ENCODE results near the gene PDK2.

PDK2 gene

DNA sequence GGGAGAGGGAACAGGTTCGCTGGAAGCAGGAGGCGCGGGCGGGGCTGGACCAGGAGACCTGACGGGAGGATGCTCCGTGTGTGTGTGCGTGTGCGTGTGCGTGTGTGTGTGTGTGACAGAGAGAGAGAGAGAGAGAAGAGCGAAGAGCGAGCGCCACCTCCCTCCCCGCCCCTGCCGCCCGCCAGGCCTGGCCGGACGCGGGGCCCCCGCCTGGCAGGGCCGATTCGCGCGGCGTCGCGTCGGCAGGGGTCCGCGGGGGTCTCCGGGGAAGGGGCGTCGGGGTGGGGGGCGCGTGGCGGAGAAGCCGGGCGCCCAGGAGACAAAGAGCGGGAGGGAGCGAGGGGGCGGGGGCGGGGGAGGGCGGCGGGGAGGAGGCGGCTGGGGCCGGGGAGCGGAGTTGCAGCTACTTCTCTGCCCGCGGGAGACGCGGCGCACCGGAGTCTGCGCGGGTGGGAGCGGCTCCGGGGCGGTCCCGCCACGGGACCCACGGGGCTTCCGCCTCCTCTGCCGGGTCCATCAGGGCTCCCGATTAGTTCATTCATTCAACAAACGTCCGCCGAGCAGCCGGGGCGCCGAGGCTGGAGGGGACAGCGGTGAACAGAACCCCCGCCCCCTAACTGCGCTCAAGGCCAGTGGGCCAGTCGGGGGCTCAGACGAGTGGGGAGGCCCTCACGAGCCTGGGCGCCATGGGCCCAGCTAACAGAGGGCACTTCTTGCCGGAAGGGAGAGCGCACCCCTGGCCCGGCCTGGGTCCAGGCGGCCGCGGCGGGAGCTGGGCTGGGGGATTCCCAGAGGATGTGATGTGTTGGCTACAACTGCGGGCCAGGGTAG lies 34.8 kb downstream of the PDK2 start, which contains the start of gene SAMD14:
SAMD14 (minus strand) TSS at position 433 of the 831 bp plus-strand sequence. CDS start 5,201 bp downstream, outside the sequence.
- Histone ChIP-seq H3K4me3 (peak within 1 kb of the TSS; percentile 28 to 42 (median 39)), H3K27ac (peak within 1 kb of the TSS in 5 of 21 experiments; percentile 14 to 57 (median 41))

DNA sequence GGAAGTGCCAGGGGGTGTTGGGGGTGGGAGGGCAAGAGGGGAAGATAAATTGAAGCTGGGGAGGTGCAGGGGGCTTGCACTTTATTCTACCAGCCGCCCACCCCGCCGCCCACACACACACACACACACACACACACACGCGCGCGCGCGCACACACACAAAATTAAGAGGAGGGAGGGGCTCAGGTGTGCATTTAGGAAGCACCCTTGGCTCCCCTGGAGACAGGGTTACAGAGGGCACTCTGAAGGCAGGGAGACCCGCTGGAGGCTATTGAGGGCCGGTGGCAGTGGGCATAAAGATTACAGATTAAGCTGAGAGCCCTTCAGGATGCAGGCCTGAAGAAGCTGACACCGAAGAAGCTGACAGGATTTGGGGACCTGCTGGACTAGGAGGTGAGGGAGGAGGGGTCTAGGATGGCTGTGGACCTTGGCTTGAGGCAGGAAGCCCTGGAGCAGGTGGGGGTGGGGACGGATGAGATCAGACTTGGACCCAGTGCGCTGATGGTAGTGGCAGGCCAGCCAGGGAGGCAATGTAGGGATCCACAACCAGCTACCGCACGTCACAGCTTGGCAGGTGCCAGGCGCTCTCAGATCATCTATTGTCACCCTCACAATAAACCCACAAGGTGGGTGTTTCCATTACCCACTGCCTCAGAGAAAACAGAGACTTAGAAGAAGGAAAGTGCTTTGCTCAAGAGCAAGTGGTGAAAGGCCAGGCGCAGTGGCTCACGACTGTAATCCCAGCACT lies 35.6 kb downstream of the PDK2 start:
- Histone ChIP-seq H3K27ac (no peak overlapping the region), H3K4me3 (peak overlapping the region in 4 of 7 experiments; percentile 39 to 42 (median 40))

DNA sequence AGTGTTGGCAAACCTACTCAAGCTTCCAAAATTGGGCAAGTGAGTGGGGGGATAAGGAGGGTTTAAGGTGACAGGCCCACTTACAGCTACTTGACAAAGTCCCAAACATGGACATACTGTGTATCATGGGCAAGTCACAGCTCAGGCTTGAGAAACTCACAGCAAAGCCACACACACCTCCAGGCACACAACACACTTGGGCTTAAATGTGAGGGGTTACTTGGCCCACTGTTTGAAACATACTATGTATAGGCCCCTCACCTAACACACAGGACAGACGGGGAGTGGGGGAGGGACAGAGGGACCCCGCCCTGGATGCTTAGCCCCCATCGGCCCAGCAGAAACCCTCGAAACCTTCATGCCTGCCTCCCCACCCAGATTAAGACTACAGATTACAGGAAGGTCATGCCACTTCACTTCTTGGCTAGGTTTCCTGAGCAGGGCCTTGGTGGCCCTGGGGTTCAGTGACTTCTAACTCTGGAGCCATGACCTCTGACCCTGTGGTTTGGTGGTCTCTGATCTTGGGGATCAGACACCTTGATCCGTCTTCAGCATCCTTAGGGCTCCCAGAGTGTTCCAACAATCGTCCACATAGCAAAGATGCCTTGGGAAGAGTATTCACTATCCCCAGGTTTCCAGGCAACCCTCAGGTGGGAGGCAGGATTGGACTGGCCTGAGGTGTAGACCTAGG lies 37.1 kb downstream of the PDK2 start:
- no peak overlapping the region for H3K4me3 ChIP-seq
- H3K27ac ChIP-seq: peak overlapping the region in 2 of 21 experiments; percentile 44 to 49

DNA sequence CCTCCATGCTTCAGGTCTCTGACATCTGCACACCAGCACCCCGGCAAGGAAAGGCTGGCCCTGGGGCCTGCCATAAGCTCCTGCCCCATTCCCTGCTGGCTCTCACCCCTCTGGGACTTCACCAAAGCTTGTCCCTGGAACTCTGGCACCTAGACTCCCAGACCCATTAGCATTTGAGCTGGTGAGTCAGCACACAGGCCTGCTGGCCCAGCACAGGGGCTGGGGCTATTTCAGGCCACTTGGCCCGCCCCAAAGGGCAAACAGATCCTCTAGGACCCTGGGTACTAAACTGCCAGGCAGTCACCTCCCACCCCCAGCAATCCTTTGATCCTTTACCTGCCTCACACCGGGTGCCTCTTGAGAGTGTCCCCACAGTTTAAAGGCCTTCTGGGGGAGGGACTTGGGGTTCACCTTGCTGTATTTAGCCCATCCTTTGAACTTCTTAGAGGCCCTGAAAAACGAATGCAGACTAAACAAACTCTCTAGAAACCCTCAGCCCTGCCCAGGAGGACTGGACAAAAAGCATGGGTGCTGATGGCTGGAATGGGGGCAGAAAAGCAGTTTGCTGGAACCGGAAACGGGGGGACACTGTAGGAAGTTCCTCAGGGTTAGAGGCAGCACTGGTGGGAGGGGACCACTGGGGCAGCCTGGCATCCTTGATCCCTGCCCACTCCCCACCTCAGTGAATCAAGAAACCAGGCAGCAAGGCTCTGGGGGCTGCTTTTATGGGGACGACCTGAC lies 38.0 kb downstream of the PDK2 start:
- Histone ChIP-seq H3K27ac (peak overlapping the region in 5 of 21 experiments; percentile 25 to 63 (median 44)), H3K4me3 (no peak overlapping the region)

DNA sequence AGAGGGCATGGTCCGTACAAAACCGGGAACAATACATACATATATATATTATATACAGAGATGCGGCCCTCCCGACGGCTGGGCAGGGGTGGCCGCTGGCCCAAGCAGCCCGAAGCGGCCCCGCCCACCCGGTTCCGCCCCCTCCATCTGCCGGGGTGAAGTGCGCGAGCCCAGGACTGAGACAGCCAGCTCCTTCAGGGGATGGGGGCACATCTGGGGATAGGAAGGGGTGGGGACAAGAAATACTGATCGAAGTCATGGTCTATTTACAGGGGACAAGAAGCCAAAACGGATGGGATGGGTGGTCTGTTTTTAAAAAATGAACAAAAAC lies 38.6 kb downstream of the PDK2 start:
- Histone ChIP-seq H3K4me3 (no peak overlapping the region), H3K27ac (peak overlapping the region in 4 of 21 experiments; percentile 38 to 63 (median 46))

DNA sequence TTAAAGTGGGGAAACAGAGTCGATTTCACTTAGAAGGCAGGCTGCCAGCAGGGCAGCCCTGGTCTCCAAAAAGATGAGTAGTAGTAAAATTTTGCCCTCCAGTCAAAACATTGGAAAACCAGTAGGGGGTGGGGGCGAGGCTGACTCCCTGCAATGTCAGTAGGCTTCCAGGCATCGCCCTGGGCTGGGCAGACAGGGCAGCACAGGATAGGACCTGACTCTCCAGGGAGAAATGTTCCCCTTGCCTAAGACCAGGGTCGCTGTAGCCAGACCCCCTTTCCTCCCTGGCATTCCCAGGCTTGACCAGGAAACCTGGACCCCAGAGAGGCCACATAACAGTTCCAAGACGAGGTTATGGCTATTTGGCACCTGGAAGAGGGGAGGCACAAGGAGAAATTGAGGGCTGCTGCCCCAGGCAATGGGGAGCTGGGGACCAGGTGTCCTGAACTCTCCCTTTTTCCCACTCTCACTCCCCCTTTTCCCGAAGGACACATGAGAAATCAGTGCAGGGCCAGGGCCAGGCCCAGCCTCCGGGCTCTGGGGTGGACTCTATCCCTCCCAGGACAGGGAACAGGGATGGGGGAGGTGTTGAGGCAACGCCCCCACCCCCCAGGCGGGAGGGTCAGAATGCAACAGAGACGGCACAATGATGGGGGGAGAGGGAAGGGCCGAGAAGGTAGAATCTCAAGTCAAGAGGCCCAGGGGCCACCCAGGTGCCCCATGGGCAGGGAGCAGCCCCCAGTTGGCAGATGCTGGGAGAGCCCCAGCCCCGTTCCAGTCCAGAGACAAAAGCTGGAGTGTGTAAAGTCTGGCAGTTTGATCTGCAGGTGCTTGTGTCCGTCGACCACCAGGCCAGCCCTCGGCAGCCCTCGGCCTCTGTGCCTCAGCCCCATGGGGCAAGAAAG lies 39.3 kb downstream of the PDK2 start:
- Histone ChIP-seq H3K27ac (no peak overlapping the region), H3K4me3 (no peak overlapping the region)

DNA sequence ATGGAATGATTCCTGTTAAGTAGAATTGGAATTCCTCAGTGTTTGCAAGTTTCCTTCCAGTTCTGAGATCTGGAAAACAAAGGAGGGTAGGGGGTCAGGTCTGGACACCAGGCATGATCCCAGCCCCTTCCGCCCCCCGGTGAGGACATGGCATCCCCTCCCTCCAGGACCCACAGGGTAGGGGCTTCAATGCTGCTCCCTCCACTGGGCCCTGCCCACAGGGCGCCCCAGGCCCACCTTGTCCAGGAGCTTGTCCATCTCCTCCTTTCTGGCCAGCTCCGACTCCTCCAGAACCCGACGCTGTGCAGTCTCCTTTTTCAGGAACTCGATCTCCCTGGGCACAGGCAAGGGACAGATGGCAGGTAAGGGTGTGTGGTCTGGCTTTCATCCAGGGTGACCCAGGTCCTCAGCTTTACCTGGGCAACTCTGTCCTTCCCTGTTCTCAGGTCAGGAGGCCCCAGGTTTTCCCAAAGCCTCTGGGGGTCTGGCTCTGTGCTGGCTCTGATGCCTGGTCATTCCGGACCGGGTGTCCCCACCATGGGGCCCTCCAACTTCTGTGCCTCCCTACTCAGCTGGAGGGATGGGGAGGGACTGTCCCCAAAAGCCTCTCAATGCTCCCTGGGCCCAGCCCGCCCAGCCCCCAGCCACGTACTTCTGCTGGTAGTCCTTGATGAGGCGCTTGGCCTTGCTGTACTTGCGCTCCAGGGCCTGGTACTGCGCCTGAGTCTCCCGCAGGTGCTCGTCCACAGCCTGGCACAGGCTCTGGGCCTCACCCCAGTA lies 40.4 kb downstream of the PDK2 start:
- H3K4me3 ChIP-seq: no peak overlapping the region
- H3K27ac ChIP-seq: no peak overlapping the region

DNA sequence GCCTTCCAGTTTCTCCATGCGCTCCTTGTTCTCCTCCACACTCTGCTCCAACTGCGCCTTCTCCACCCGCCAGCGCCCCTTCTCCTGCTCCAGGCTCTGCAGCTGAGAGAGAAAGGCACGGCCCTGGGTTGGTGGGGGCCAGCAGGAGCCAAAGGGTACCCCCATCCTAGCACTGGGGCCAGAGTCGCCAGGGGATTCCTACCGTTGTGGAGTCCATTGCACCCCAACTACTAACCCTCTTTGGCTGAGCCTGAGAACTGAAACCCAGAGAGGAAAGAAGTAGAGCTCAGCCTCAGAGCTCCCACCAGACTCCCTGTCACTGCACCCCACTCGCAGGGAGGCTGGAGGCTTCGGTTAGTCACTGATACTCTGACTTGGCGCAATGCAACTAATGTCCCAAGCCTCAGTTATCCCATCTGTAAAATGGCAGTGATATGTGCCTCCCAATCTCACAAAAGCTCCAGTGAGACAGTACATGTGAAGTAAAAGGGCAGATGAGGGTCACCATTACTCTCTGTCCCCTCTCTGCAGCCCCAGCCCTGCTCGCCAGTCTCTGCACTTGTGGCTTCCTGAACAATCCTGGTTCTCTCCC lies 41.0 kb downstream of the PDK2 start:
- no peak overlapping the region for H3K4me3 ChIP-seq
- no peak overlapping the region for H3K27ac ChIP-seq

DNA sequence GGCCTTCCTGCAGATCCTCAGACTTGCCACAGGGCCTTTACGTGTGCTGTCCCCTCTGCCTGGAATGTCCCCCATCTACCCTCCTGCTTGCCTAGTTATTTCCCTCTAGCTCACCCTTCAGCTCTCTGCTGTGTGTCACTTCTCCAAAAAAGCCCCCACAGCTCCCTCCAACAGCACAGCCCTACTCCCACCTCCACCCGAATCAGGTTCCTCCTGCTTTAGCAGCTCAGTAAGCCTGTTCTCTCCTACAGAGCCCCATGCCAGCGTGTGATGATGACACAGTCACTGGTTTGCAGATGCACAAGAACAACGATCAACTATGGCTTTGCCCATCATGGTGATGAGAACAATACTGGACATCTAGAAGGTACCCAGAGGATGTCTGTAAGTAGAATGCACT lies 41.9 kb downstream of the PDK2 start:
- H3K27ac ChIP-seq: no peak overlapping the region

DNA sequence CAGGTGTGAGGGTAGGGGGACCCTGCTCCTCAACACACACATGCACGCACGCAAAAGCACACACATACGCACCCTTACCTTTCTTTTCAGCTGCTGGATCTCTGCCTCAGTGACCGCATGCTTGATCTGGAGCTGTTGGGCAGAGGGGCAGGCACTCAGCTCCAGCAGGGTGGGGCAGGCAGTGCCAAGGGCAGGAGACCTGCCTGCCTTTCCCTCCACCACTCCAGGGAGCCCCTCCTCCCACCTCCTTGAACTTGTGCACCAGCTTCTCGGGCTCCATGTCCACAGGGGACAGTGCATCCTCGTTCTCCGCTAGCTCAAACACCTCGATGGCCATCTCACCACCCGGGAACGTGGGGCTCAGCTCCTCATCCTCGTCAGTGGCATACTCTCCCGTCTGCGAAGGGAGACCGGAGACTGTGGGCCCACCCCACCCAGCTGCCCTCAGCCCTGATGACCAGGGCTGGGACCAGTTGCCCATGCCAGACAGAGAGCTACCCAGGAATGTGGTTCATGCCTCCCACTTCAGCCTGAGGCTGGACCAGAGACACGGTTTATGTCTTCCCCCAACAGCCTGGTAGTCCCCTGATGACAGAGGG lies 44.1 kb downstream of the PDK2 start:
- Histone ChIP-seq H3K27ac (peak overlapping the region in 3 of 21 experiments; percentile 14 to 64 (median 30)), H3K4me3 (no peak overlapping the region)

More for the DNA sequence above, 41.9 kb downstream of the PDK2 start:
- no peak overlapping the region for H3K4me3 ChIP-seq

DNA sequence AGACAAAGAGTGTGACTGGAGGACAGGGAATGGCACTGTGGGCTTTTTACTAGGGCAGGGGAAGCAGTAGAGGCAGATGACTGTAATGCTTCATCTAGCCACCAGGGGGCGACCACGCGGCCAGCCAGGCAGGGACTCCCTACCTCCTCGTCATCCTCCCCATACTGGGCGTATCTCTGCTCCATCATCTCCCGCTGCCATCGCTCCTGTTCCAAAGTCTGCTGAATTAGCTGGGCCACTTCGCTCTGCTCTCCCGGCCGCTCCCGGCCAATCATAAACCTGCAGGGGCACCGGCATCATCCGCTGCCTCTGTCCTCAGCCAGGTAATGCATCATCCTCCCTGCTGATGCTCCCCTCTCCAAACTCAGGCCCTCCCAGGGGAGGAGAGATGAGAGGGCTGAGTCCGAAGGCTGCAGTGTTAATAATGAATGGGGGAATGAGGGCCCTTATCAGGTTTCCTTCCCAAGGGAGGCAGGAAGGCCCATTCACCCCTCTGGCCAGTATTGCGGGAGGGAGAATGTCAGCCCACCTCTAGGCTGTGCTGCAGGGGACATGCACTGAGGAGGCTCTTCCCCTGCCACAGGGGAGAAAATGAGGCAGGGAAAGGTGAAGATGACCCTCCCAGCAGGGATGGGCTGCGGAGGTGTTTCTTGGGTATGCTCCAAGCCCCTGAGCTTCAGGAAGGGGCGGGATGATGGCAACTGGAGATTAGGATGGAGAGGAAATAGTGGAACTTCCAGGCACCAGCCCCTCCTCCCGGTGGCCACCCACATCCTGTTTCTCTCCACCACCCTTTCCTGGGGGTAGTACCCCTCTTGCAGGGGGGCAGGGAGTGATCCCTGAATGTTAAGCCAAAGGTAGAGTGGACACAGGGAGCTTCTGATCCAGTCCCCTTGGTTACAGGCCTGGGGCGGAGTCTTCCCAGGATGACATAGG lies 45.1 kb downstream of the PDK2 start:
- Histone ChIP-seq H3K27ac (peak overlapping the region in 14 of 21 experiments; percentile 1 to 64 (median 28)), H3K4me3 (no peak overlapping the region)

DNA sequence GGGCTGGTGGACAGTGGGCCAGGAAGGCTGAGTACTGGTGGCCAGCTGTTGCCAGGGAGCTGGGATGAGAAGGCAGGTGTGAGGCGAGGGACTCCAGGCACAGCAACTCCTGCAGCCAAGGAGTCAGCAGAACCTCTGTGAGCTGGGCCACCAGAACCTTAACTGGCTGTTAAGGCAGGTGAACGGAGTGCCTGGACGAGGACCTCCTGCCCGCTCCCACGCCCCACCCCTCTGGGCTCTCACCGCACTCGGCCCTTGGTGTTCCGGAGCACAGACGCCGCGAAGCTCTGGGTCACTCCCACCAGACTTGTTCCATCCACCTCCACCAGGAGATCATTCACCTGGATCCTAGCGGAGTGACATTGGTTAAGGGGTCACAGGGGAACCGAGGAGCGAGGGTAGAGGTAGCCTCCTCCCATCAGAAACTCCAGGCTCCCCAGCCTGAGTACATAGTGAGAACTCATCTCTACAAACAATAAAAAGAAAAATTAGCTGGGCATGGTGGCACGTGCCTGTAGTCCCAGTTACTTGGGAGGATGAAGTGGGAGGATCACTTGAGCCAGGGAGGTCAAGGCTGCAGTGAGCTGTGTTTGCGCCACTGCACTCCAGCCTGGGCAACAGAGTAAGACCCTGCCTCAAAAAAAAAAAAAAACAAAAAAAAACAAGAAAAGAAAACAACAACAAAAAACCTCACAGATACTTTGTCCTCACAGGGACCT lies 46.0 kb downstream of the PDK2 start:
- no peak overlapping the region for H3K4me3 ChIP-seq
- peak overlapping the region in 14 of 21 experiments; percentile 1 to 64 (median 34) for H3K27ac ChIP-seq

DNA sequence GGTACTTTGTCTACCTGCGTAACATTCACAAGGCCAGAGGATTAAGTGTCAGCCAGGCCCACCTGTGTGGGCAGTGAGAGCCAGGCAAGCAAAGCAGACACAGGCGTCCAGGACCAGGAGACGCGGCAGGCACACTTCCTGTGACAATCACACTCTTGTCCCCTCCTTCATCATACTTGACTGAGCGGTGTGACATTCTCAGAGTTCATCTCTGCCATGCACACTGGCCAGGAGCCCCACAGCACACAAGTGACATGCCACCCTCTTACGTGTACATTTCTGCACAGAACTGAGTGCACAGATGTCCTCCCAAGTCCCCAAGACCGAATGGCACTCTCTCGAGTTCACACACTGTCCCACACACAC lies 46.6 kb downstream of the PDK2 start:
- H3K27ac ChIP-seq: peak overlapping the region in 5 of 21 experiments; percentile 27 to 64 (median 58)
- H3K4me3 ChIP-seq: no peak overlapping the region

DNA sequence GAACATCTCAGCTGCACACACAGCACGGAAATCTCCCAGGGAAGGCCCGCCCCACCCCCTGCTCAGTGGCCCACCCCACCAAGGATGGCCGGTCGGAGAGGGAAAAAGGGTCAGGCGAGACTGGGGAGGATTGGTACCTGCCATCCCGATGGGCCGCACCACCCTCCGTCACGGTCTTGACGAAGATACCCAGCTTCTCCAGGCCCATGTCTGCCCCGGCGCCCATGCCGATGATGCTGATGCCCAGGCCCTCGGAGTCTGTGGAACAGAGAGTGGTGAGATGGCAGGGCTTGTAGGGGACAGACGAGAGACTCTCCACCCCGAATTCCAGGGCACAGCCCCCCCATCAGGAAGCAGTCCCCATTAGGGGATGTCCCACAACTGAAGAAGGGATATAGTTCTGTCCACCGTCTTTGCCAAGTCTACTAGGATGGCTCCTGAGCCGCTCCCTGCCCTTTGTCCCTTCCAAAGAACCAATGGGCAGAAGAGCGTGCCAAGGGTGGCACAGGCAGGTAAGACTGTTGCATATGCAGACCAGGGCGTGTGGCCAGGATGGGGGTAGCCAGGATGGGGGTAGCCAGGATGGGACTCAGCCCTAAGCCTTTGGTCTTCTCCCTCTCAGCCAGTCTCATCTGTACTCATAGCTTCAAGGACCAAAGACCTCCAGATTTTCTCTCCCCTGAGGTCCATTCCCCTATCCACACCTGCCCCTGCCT lies 48.5 kb downstream of the PDK2 start:
- Histone ChIP-seq H3K27ac (peak overlapping the region in 1 of 21 experiments; percentile 23), H3K4me3 (no peak overlapping the region)

DNA sequence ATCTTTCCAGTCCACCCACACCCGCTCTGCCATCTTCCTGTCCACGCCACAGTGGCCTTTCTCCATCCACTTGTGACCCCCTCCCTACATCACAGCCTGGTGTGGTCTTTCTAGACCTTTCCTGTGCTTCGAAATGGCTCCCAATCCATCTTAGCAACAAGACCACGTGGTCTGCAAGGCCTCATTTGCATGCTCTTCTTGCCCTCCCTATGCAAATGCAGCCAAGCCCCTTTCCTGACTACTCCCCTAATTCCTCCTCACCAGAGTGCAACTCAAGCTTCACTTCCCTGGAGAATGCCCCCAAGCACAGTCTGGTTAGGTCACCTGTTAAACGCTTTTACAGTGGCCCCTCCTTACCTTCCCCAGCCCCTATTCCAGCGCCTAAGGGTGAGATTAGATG lies 49.2 kb downstream of the PDK2 start:
- H3K27ac ChIP-seq: peak overlapping the region in 3 of 21 experiments; percentile 2 to 24 (median 23)
- no peak overlapping the region for H3K4me3 ChIP-seq

Measured in skin epidermis (tissue), 12 donors.